Activated CD8-positive, alpha-beta T cell treated with anti-CD3 and anti-CD28 coated beads, Interleukin-2, amount 10 ng/mL, durations not matched to agents 7 days and 5 days (primary cell): ENCODE measurements around the gene RUBCNL. TPM values are rescaled to one million over a fixed set of nuclear protein-coding genes. Genes with fewer than 3 reads are reported as not detected.

Source experiments
- ATAC-seq: fragments of 150-1000 bp; cut with Tn5 transposase; one replicate; pipeline ENCODE4 v1.10.0; 2021; ENCODE audit warnings: moderate library complexity
- CTCF ChIA-PET: fragments of 350-600 bp; sonication (Branson Sonifier 250); formaldehyde crosslinking; loops from one replicate; lab custom pipeline; 2021; ENCODE audit warnings: antibody characterized with exemption; lab: Charles Lee
- POLR2A ChIA-PET: fragments of 350-600 bp; sonication (Branson Sonifier 250); formaldehyde crosslinking; loops from one replicate; lab custom pipeline; 2021; ENCODE audit warnings: antibody characterized with exemption; lab: Charles Lee
- DNase-seq: peaks from one replicate; pipeline ENCODE4 v3.0.0-alpha.2; 2020
- H3K27ac Mint-ChIP-seq: one replicate; pipeline ENCODE4 v1.8.0; 2021; ENCODE audit warnings: mild to moderate bottlenecking, mixed read lengths
- H3K27me3 Mint-ChIP-seq: one replicate; pipeline ENCODE4 v1.8.0; 2021; ENCODE audit warnings: low read depth, mixed read lengths
- H3K36me3 Mint-ChIP-seq: one replicate; pipeline ENCODE4 v1.8.0; 2021; ENCODE audit warnings: low read depth, mixed read lengths
- H3K4me1 Mint-ChIP-seq: one replicate; pipeline ENCODE4 v1.8.0; 2021; ENCODE audit warnings: low read depth, mixed read lengths
- H3K4me3 Mint-ChIP-seq: one replicate; pipeline ENCODE4 v1.8.0; 2021; ENCODE audit warnings: mild to moderate bottlenecking, mixed read lengths
- H3K9me3 Mint-ChIP-seq: one replicate; pipeline ENCODE4 v1.8.0; 2022; ENCODE audit warnings: mixed read lengths; ENCODE audit not compliant: insufficient read depth
- total RNA-seq, 2 experiments: library from RNA; stranded (reverse); gene quantifications; one replicate each; pipeline ENCODE4 v1.2.3, GENCODE V29; 2021

Gene RUBCNL
- total RNA-seq, 2 experiments from 2014 or later = 0.21 TPM; not detected in 1

DNA sequence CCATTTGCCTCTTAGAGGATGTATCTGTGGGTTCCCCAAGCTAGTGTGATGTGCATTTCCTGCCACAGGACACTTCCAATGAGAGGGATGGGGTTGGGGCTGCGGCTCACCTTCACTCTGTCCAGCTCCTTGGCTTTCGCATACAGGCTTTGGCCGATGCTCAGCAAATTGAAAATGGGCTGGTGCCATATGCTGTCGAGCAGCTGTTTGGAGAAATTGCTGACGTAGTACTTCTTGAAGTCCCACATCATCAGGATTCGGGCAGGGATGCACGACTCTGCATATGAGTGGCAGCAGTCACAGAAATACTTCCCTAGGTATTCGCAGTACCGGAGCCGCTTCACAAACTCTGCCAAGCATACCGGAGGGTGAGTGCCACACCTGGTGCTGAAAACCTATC is 37.0 kb downstream of the RUBCNL start:
- H3K27ac Mint-ChIP-seq = no peak overlapping the region
- H3K27me3 Mint-ChIP-seq = no peaks in the 10 kb centered on the region
- no peaks in the 10 kb centered on the region for H3K9me3 Mint-ChIP-seq
- ATAC-seq (no peak), DNase-seq (no peak)
- ChIA-PET POLR2A (no interaction called here), CTCF (no interaction called here)
- H3K4me3 Mint-ChIP-seq = no peak overlapping the region
- peaks cover 7% of the 10 kb centered on the region for H3K4me1 Mint-ChIP-seq
- no peaks in the 10 kb centered on the region for H3K36me3 Mint-ChIP-seq

DNA sequence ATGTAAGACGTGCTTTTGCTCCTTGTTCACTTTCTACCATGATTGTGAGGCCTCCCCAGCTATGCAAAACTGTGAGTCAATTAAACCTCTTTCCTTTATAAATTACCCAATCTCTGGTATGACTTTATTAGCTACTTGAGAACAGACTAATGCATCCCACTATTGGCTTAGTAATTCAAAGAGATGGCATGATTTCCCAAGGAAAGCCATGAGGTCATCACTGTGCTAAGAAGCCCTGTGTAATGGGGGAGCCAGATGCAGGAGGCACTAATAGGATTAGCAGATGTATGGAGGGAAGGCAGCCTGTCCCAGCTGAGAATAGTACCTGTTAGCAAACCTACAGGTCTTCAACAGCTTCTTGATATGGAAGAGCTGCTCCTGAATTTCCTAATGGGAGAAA is 38.1 kb downstream of the RUBCNL start:
- no peaks in the 10 kb centered on the region for H3K36me3 Mint-ChIP-seq
- CTCF ChIA-PET = no interaction called here
- no peaks in the 10 kb centered on the region for H3K4me1 Mint-ChIP-seq
- POLR2A ChIA-PET = no interaction called here
- H3K27ac Mint-ChIP-seq = no peak overlapping the region
- no peak for ATAC-seq
- peaks cover 3% of the 10 kb centered on the region for H3K27me3 Mint-ChIP-seq
- H3K9me3 Mint-ChIP-seq = no peaks in the 10 kb centered on the region
- DNase-seq = no peak
- no peak overlapping the region for H3K4me3 Mint-ChIP-seq

DNA sequence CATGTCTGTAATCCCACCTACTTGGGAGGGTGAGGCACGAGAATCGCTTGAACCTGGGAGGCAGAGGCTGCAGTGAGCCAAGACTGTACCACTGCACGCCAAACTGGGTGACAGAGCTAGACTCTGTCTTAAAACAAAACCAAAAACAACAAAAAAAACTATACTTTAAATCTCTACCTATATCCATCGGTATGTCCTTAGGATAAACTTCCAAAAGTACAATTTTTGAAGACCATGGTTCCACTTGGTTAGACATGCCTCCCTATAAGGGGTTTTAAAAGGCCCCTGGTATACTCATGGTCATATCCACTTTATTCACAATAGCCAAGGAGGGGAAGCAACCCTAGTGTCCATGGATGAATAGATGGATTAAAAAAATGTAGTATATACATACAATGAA is 39.8 kb downstream of the RUBCNL start:
- ChIA-PET POLR2A (no interaction called here), CTCF (no interaction called here)
- H3K4me1 Mint-ChIP-seq = no peaks in the 10 kb centered on the region
- no peak for DNase-seq
- no peak for ATAC-seq
- peaks cover 3% of the 10 kb centered on the region for H3K27me3 Mint-ChIP-seq
- H3K4me3 Mint-ChIP-seq = no peak overlapping the region
- H3K36me3 Mint-ChIP-seq = no peaks in the 10 kb centered on the region
- no peaks in the 10 kb centered on the region for H3K9me3 Mint-ChIP-seq
- H3K27ac Mint-ChIP-seq = no peak overlapping the region

DNA sequence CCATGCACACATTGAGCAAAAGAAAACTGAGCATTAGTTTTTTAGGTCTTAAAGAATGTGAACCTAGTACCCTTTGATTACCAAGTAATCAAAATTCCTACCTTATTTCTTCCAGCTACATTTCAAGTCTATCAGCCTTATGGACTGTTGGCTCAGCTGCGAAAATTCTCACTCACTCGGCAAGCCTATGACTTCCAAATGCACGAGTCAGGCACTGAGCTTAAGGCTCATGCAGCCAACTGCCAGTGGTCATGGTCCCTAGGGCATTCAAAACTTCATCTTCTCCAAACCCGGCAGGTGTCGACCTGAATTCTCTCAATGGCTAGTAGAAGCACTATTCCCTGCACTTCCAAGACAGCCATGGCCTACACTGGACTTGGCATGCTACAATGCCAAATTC is 41.2 kb downstream of the RUBCNL start:
- H3K36me3 Mint-ChIP-seq = no peaks in the 10 kb centered on the region
- H3K4me1 Mint-ChIP-seq = peaks cover 8% of the 10 kb centered on the region
- DNase-seq (no peak), ATAC-seq (no peak)
- H3K27me3 Mint-ChIP-seq = peaks cover 3% of the 10 kb centered on the region
- CTCF ChIA-PET = interaction anchor here (1.0 to 3.0 kb wide), 2 partner anchors 10 to 25 kb away, joined by 3 to 9 read pairs; no protein-coding TSS in a partner anchor
- POLR2A ChIA-PET = interaction anchor here (0.6 kb wide), 1 partner anchor 56 kb away, joined by 3 read pairs; no protein-coding TSS in a partner anchor
- H3K27ac Mint-ChIP-seq = no peak overlapping the region
- H3K9me3 Mint-ChIP-seq = no peaks in the 10 kb centered on the region
- no peak overlapping the region for H3K4me3 Mint-ChIP-seq

DNA sequence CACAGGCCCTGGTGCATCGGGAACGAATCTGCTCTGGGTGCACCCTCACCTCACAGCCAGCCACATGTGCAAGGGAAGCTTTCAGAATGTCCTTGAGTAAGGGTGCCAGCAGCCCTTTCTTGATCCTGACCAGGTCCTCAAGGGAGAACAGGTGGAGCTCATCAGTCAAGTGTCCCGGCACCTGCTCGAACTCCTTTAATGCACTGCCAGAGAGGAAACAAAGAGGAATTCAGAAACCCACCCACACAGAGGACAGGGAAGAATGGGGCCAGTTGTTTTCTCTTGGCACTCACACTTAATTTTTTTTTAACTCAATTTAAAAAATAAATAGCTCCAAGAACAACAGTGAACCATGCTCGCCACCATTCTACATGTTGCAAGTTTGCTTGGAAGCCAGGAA is 41.7 kb downstream of the RUBCNL start:
- no peaks in the 10 kb centered on the region for H3K9me3 Mint-ChIP-seq
- ATAC-seq (no peak), DNase-seq (no peak)
- H3K36me3 Mint-ChIP-seq = no peaks in the 10 kb centered on the region
- ChIA-PET CTCF (interaction anchor here (1.2 to 3.0 kb wide), 3 partner anchors 14 to 24 kb away, joined by 3 to 9 read pairs (median 5); no protein-coding TSS in a partner anchor), POLR2A (interaction anchor here (0.6 kb wide), 1 partner anchor 55 kb away, joined by 3 read pairs; no protein-coding TSS in a partner anchor)
- no peak overlapping the region for H3K4me3 Mint-ChIP-seq
- H3K27ac Mint-ChIP-seq = no peak overlapping the region
- peaks cover 13% of the 10 kb centered on the region for H3K4me1 Mint-ChIP-seq
- H3K27me3 Mint-ChIP-seq = peaks cover 3% of the 10 kb centered on the region

DNA sequence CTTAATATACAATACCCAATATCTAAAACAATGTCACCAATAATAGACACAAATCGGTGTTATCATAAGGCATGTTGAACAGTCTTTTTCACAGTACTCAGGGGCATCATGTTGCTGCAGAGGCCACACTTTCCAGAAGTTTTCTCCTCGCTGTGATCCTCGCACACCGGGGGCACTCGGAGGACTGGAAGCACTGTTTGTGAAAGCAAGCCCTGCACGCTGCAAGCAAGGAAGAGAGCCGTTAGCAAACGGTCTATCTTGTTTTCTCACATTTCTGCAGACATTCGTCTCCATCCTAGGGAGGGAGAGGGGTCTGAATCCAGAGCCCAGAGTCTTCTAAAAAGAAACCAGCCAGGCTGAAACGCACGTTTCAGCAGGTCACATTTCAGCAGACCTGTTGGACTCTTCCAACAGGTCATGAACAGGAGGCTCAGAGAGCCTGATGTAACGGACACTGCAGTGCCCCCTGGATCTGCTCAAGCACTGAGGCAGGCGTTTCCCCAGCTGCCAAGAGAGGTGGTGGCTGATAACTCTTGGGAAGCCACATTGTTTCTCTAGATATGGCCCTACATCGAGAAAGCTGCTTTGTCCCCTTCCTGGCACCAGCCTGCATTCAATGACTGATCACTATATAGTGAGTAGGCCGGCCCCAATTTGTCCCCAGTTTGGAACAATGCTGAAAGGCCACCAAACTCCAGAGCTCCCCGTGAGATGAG is 43.6 kb downstream of the RUBCNL start:
- H3K9me3 Mint-ChIP-seq = no peaks in the 10 kb centered on the region
- no peak for ATAC-seq

DNA sequence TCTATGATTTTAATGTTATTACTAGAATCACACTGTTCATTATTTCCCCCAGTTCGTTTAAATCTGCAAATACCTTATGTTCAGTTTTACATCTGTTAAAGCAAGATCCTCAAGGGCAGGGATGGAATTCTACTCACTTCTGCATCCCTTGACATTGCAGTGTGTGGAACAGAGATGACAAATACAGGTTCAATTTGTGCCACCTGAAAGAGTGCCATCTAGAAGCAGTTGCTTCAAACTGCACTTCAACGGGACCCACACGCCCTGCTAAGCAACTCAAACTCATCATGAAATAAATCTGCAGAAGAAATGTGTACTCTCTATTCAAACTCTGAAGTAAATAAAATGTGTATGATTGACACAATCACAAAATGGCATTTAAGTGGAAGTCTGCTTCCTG is 44.5 kb downstream of the RUBCNL start:
- no peaks in the 10 kb centered on the region for H3K36me3 Mint-ChIP-seq
- no peaks in the 10 kb centered on the region for H3K9me3 Mint-ChIP-seq
- no peak overlapping the region for H3K27ac Mint-ChIP-seq
- peaks cover 3% of the 10 kb centered on the region for H3K27me3 Mint-ChIP-seq
- no peak for DNase-seq
- H3K4me3 Mint-ChIP-seq = no peak overlapping the region
- peaks cover 22% of the 10 kb centered on the region for H3K4me1 Mint-ChIP-seq
- no peak for ATAC-seq
- ChIA-PET POLR2A (no interaction called here), CTCF (no interaction called here)

More for the DNA sequence above, 43.6 kb downstream of the RUBCNL start:
- H3K27ac Mint-ChIP-seq = no peak overlapping the region
- H3K4me1 Mint-ChIP-seq = peaks cover 22% of the 10 kb centered on the region
- no peak for DNase-seq
- no peak overlapping the region for H3K4me3 Mint-ChIP-seq
- ChIA-PET POLR2A (no interaction called here), CTCF (interaction anchor here (0.6 to 3.0 kb wide), 3 partner anchors 11 to 22 kb away, joined by 3 to 9 read pairs (median 6); no protein-coding TSS in a partner anchor)
- H3K27me3 Mint-ChIP-seq = peaks cover 3% of the 10 kb centered on the region
- H3K36me3 Mint-ChIP-seq = no peaks in the 10 kb centered on the region

DNA sequence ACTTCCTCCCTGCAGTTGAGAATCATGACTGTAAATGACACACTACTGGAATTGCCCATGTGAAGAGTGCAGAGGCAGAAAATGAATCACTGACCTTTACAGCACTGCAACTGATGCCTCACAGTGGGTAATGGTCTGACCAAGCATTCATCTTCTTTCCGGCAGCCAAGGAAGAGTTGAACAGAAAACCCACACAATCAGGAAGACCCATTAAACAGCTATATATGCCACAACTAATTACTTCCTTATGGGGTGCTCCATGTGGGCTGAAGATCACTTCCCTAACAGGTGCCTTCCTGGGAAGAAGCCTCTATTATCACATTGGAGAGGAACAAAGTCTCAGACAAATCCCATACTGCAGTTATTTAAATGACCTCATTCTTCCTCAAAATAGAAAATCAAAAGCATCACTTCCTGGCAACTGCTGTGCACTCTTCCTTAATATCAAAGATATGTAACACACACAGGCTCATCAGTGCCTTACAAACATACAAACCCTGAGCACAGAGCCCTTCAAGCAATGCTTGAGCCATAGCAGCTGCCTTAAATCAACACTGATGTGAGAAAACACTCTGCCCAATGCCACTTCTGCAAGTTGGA is 45.8 kb downstream of the RUBCNL start:
- Mint-ChIP-seq H3K4me1 (peaks cover 22% of the 10 kb centered on the region), H3K9me3 (no peaks in the 10 kb centered on the region), H3K4me3 (no peak overlapping the region), H3K27me3 (peaks cover 3% of the 10 kb centered on the region), H3K27ac (no peak overlapping the region), H3K36me3 (no peaks in the 10 kb centered on the region)
- ATAC-seq (no peak), DNase-seq (no peak)
- ChIA-PET CTCF (no interaction called here), POLR2A (no interaction called here)

DNA sequence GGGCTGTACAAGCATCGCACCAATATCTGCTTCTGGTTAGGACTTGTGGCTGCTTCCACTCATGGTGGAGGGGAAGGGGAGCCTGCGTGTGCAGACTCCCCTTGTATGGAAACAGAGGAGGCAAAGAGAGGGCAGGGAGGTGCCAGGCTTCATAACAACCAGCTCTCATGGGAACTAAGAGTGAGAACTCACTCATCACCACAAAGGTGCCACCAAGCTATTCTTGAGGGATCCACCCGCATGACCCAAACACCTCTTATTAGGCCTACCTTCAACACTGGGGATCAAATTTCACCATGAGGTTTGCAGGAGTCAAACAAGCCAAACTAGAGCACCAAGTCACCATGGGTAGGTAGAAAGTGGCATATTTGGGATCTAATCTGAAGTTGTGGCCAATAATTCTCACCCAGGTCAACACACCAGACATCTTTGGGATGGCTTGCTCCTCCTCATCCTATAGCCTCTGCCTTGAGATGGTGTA is 46.4 kb downstream of the RUBCNL start:
- POLR2A ChIA-PET = no interaction called here
- no peaks in the 10 kb centered on the region for H3K9me3 Mint-ChIP-seq
- DNase-seq (no peak), ATAC-seq (no peak)
- peaks cover 3% of the 10 kb centered on the region for H3K27me3 Mint-ChIP-seq
- CTCF ChIA-PET = no interaction called here
- H3K4me3 Mint-ChIP-seq = no peak overlapping the region
- no peaks in the 10 kb centered on the region for H3K36me3 Mint-ChIP-seq
- H3K27ac Mint-ChIP-seq = no peak overlapping the region
- H3K4me1 Mint-ChIP-seq = peaks cover 22% of the 10 kb centered on the region

DNA sequence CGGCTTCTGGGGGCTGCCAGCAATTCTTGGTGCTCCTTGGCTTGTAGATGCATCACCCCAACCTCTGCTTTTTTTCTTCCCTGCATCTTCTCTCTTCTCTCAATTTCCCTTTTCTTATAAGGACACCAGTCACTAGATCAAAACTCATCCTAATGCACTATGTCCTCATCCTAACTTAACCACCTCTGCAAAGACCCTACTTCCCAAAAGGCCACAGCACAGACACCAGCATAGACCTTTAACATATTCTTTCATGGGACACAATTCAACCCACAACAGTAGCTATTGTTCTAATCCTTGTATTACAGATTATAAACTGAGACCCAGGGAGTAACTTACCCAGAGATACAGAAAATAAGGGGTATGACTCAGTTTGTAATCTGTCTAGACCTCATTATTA is 47.0 kb downstream of the RUBCNL start:
- ATAC-seq = no peak
- Mint-ChIP-seq H3K36me3 (no peaks in the 10 kb centered on the region), H3K4me3 (no peak overlapping the region), H3K9me3 (no peaks in the 10 kb centered on the region), H3K27me3 (peaks cover 3% of the 10 kb centered on the region), H3K27ac (no peak overlapping the region), H3K4me1 (peaks cover 26% of the 10 kb centered on the region)
- ChIA-PET POLR2A (no interaction called here), CTCF (no interaction called here)
- DNase-seq = no peak

DNA sequence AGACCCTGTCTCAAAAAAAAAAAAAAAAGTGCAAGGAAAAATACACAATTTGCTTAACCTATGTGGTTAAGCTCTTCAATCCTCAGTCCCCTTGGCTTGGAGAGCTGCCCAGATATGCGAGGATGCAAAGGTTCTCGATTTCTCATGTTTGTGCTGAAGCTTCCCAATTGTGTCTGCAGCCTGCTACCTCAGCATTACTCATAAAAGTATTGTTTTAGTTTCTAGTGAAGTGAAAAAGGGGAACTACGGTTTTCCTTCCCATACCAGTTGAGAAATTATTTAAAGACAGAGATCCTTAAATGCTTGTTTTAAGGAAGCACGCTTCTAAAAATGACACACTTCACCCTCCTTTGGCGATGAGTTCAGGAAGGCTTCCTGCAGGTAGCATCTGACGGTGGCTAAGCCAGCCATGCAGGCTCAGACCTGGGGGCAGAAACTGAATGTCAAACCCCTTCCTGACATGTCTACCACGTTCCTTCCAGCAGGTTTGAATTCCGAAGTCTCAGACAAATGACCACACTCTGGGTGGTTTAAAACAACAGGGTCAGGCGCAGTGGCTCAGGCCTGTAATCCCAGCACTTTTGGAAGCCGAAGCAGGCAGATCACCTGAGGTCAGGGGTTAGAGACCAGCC is 47.9 kb downstream of the RUBCNL start:
- peaks cover 32% of the 10 kb centered on the region for H3K4me1 Mint-ChIP-seq
- DNase-seq = no peak
- CTCF ChIA-PET = no interaction called here
- H3K27me3 Mint-ChIP-seq = no peaks in the 10 kb centered on the region
- POLR2A ChIA-PET = no interaction called here
- H3K4me3 Mint-ChIP-seq = no peak overlapping the region
- H3K27ac Mint-ChIP-seq = no peak overlapping the region
- no peak for ATAC-seq
- H3K36me3 Mint-ChIP-seq = no peaks in the 10 kb centered on the region
- H3K9me3 Mint-ChIP-seq = no peaks in the 10 kb centered on the region

DNA sequence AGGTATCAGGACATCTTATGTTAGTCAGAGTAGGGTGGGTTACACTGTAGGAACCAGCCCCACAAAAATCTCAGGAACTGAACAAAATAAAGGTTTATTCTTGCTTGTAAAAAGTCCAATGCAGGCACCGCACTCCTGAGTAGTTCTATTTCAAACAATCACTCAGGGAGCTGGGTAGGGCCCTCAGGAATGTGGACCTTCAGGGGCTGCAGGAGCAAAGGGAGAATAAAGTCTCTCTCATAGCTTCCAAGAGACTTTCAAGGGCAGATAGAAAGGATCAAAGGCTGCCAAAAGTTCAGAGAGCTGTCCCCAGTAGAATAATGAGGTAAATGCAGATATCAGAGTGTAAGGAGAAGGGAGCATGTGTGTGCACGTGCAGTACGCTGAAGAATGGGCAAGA is 49.4 kb downstream of the RUBCNL start:
- POLR2A ChIA-PET = no interaction called here
- no peaks in the 10 kb centered on the region for H3K27me3 Mint-ChIP-seq
- no peaks in the 10 kb centered on the region for H3K36me3 Mint-ChIP-seq
- no peaks in the 10 kb centered on the region for H3K9me3 Mint-ChIP-seq
- ATAC-seq = no peak
- no peak overlapping the region for H3K4me3 Mint-ChIP-seq
- H3K27ac Mint-ChIP-seq = no peak overlapping the region
- no peak for DNase-seq
- CTCF ChIA-PET = no interaction called here
- H3K4me1 Mint-ChIP-seq = peaks cover 38% of the 10 kb centered on the region
